Vagina (tissue), 2 donors: ENCODE measurements around the gene ARID4B. TPM values are rescaled to one million over a fixed set of nuclear protein-coding genes. Genes with fewer than 3 reads are reported as not detected.

Source experiments
- DNase-seq, 2 donors: peaks; one replicate each; pipeline ENCODE4 v3.0.0-alpha.2; 2017; ENCODE audit errors: extremely low spot score in 2 of 2
- H3K27ac ChIP-seq: fragments of 200-600 bp; sonication (generic); one replicate; pipeline ENCODE4 v1.5.1; 2019
- H3K27me3 ChIP-seq: fragments of 200-600 bp; sonication (generic); one replicate; pipeline ENCODE4 v1.5.1; 2019
- H3K36me3 ChIP-seq, 2 donors: fragments of 200-600 bp; sonication (generic); one replicate each; pipeline ENCODE4 v1.5.1; 2017 to 2019
- H3K4me1 ChIP-seq: fragments of 200-600 bp; sonication (generic); one replicate; pipeline ENCODE4 v1.5.1; 2019
- H3K4me3 ChIP-seq, 2 donors: fragments of 200-600 bp; sonication (generic); 1 replicate in 1 of 2; 2 replicates in 1 of 2; pipeline ENCODE4 v1.5.1; 2016 to 2019
- H3K9me3 ChIP-seq: fragments of 200-600 bp; sonication (generic); one replicate; pipeline ENCODE4 v1.5.1; 2019
- POLR2A ChIP-seq, 2 donors: fragments of 450-650 bp; IDR thresholded peaks; one replicate each; pipeline ENCODE4 v1.6.1; 2017; ENCODE audit warnings: antibody characterized with exemption in 2 of 2, mild to moderate bottlenecking in 2 of 2, moderate library complexity in 2 of 2
- POLR2AphosphoS5 ChIP-seq, 2 donors: sonication (generic); formaldehyde crosslinking; IDR thresholded peaks; one replicate each; pipeline ENCODE4 v1.9.0; 2017; ENCODE audit warnings: antibody characterized with exemption in 2 of 2, mild to moderate bottlenecking in 2 of 2, low read depth in 1 of 2; ENCODE audit not compliant: insufficient read depth in 1 of 2
- intact Hi-C: fragments of 100-400 bp; cut with DNase I; formaldehyde crosslinking; loops from one replicate; pipeline ENCODE4 v1.15.1; 2023
- total RNA-seq: library from RNA; depleted of rRNA; stranded (reverse); fragments of >200 nt; gene quantifications from one replicate; pipeline ENCODE4 v1.2.3, GENCODE V29; 2016
- TF ChIP-seq, protein P1 (sequence below), 3 experiments: fragments of 450-650 bp in 2 of 3; fragments of 200-600 bp in 1 of 3; sonication (generic) in 1 of 3; IDR thresholded peaks; one replicate each; pipeline ENCODE4 v1.5.1; 2017 to 2019; ENCODE audit warnings: antibody characterized with exemption in 3 of 3, mild to moderate bottlenecking in 2 of 3, moderate library complexity in 2 of 3

ARID4B gene
- total RNA-seq: 35.6 TPM

DNA sequence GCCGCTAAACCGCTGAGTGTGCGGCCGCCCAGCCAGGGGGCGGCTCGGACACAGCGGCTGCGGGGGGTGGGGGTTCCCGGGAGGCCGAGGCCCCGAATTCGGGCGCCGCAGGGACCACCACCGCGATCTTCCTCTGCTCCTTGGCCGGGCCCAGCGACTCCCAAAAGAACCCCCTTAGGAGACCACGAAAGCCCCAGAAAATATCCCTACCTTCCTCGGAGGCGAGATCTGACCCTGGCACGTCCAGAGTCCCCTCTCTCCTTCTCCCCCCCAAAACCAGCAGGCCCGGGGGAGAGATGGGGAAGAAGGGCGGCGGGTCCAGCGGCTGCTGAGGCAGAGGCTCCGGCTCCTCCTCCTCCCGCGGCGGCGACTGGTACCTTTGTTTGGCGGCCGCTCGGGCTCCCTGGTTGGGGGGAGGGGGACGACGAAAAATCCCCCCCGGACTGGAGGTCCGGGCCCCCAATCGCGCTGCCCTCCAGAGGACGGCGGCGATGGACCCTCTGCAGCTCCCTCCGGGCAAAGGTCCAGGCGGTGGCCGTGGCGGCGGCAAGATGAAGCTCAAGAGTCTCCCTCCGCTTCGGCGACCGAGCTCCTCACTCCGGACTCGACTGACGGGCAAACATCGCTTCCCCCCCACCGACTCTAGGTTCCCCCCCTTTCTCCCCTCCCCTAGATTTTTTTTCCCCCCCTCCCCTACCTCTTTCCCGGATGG is at the start of gene ARID4B:
TSS of gene ARID4B (minus strand) at position 621 of the 712 bp plus-strand sequence. CDS start 1,260 bp downstream, outside the sequence.
- Histone ChIP-seq H3K27me3 (no peaks in the 10 kb centered on the region), H3K27ac (peak within 1 kb of the TSS; percentile 94), H3K4me3 (peak within 1 kb of the TSS; percentile 65 to 93), H3K4me1 (peaks cover 75% of the 10 kb centered on the region), H3K36me3 (no peaks in the 10 kb centered on the region), H3K9me3 (no peaks in the 10 kb centered on the region)
- TF ChIP-seq, protein P1, sequence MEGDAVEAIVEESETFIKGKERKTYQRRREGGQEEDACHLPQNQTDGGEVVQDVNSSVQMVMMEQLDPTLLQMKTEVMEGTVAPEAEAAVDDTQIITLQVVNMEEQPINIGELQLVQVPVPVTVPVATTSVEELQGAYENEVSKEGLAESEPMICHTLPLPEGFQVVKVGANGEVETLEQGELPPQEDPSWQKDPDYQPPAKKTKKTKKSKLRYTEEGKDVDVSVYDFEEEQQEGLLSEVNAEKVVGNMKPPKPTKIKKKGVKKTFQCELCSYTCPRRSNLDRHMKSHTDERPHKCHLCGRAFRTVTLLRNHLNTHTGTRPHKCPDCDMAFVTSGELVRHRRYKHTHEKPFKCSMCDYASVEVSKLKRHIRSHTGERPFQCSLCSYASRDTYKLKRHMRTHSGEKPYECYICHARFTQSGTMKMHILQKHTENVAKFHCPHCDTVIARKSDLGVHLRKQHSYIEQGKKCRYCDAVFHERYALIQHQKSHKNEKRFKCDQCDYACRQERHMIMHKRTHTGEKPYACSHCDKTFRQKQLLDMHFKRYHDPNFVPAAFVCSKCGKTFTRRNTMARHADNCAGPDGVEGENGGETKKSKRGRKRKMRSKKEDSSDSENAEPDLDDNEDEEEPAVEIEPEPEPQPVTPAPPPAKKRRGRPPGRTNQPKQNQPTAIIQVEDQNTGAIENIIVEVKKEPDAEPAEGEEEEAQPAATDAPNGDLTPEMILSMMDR (IDR thresholded peaks at IDR 0.05): no peak
- TF ChIP-seq POLR2AphosphoS5 (IDR thresholded peaks at IDR 0.05; ENCODE audit: insufficient read depth in 1 of 2, low read depth in 1 of 2): peak in 1 of 2 donors; percentile 74
- TF ChIP-seq POLR2A (IDR thresholded peaks at IDR 0.05): peak; percentile 10 to 73
- intact Hi-C loops: no loop called here
- no peak for DNase-seq

DNA sequence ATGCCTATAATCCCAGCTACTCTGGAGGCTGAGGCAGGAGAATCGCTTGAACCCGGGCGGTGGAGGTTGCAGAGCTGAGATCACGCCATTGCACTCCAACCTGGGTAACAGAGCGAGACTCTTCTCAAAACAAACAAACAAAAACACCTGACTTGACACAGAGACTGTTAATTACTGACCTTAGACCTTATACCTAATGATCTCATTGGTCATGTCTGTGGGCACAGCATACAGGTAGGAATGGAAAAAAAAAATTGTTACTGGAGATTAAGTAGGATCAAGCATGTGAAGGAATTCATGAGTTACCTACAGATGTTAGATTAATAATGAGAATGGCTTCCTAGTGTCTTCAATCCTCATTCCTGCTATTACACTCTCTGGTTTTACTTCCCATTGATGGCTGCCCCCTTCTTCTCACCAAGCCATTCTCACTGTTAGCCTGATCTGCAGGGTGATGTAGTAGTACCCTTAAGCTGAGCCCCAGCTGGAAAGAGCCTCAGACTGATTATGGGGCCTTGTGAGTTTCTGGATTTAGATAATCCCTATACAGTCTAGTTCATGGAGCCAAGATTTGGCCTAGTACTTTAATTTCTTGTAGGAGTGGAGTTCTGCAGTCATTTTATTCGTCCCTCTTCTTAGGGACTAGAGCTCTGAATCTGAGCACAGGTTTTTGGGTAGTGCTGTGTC is 48.1 kb upstream of the ARID4B start:
- Histone ChIP-seq H3K4me3 (no peak overlapping the region), H3K27me3 (no peaks in the 10 kb centered on the region), H3K27ac (no peak overlapping the region), H3K36me3 (peaks cover 0 to 10% of the 10 kb centered on the region in 2 donors), H3K4me1 (no peaks in the 10 kb centered on the region), H3K9me3 (no peaks in the 10 kb centered on the region)
- DNase-seq: no peak
- intact Hi-C loops: no loop called here
- TF ChIP-seq, protein P1 (IDR thresholded peaks at IDR 0.05): no peak
- TF ChIP-seq POLR2A (IDR thresholded peaks at IDR 0.05) (no peak), POLR2AphosphoS5 (IDR thresholded peaks at IDR 0.05; ENCODE audit: insufficient read depth in 1 of 2, low read depth in 1 of 2) (no peak)

DNA sequence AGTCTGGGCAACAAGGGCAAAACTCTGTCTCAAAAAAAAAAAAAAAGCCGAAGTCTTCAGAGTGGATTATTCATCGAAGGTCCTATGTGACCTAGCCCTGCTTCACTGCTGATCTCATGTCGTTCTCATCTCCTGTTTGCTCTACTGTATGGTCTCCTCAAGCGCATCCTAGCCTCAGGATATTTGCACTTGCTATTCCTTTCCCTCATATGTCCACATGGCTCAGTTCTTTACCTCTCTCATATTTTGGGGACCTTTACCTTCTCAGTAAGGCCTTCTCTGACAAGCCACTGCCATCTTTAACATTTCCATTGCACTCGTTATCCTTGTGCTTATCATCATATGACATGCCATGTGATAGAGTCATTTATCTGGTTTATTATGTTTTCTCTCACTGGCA is 41.8 kb upstream of the ARID4B start:
- intact Hi-C loops: no loop called here
- H3K4me1 ChIP-seq: peaks cover 23% of the 10 kb centered on the region
- no peak for DNase-seq
- H3K27ac ChIP-seq: no peak overlapping the region
- H3K4me3 ChIP-seq: no peak overlapping the region
- no peaks in the 10 kb centered on the region for H3K36me3 ChIP-seq
- TF ChIP-seq POLR2AphosphoS5 (IDR thresholded peaks at IDR 0.05; ENCODE audit: insufficient read depth in 1 of 2, low read depth in 1 of 2): no peak
- TF ChIP-seq, protein P1 (IDR thresholded peaks at IDR 0.05): no peak
- TF ChIP-seq POLR2A (IDR thresholded peaks at IDR 0.05): no peak
- H3K27me3 ChIP-seq: no peaks in the 10 kb centered on the region
- no peaks in the 10 kb centered on the region for H3K9me3 ChIP-seq

- Histone ChIP-seq H3K36me3 (no peaks in the 10 kb centered on the region), H3K4me3 (peak overlapping the region in 1 of 2 donors; percentile 80), H3K27me3 (no peaks in the 10 kb centered on the region), H3K9me3 (no peaks in the 10 kb centered on the region), H3K4me1 (peaks cover 23% of the 10 kb centered on the region), H3K27ac (no peak overlapping the region)
- TF ChIP-seq, protein P1 (IDR thresholded peaks at IDR 0.05): no peak
- TF ChIP-seq POLR2AphosphoS5 (IDR thresholded peaks at IDR 0.05; ENCODE audit: insufficient read depth in 1 of 2, low read depth in 1 of 2): no peak
- intact Hi-C loops: no loop called here
- no peak for DNase-seq
Measured at GRCh38 chr1:235368428-235368827, 40.4 kb upstream of the ARID4B start.
